ENCODE data around the gene DAAM1.

- TF ChIP-seq CTCF (IDR thresholded peaks at IDR 0.05) (no peak), POLR2A (IDR thresholded peaks at IDR 0.05) (no peak)
Observed at GRCh38 chr14:59336706-59337105, 148.2 kb downstream of the DAAM1 start.
